GM12878 (cell line): Measurements from ENCODE around the gene ELK4. TPM values are rescaled to one million over a fixed set of nuclear protein-coding genes. Genes with fewer than 3 reads are reported as not detected.

Experiments used
- ATAC-seq: fragments of 200-7000 bp; cut with Tn5 transposase; 3 replicates; pipeline ENCODE4 v1.9.1; 2020; ENCODE audit warnings: mild to moderate bottlenecking, moderate library complexity
- BruUV-seq: library from RNA; stranded (reverse); fragments of 400-500 nt; replicated peaks from 2 replicates; lab custom pipeline; 2021; lab: Mats Ljungman, UMichigan
- CTCF ChIA-PET: fragments of 300-600 bp; sonication (Branson Sonifier 250); formaldehyde crosslinking; extraction: SDS; loops from one replicate; lab custom pipeline; 2021; ENCODE audit warnings: inconsistent platforms; lab: Yijun Ruan, JAX
- POLR2A ChIA-PET: fragments of 350-600 bp; formaldehyde crosslinking; extraction: SDS; loops from one replicate; lab custom pipeline; 2021; ENCODE audit warnings: inconsistent platforms; lab: Charles Lee
- RAD21 ChIA-PET: fragments of 300-600 bp; sonication (Branson Sonifier 250); formaldehyde crosslinking; loops from one replicate; lab custom pipeline; 2023; ENCODE audit warnings: antibody characterized with exemption; ENCODE audit not compliant: unreplicated experiment; lab: Charles Lee
- SMC1A ChIA-PET: fragments of 300-600 bp; sonication (Branson Sonifier 250); formaldehyde crosslinking; loops from one replicate; lab custom pipeline; 2023; ENCODE audit not compliant: unreplicated experiment, uncharacterized antibody; lab: Charles Lee
- DNase-seq: peaks from one replicate; pipeline ENCODE4 v3.0.0-alpha.2; 2011; ENCODE audit warnings: low read depth, low spot score
- FAIRE-seq: peaks from 3 replicates; lab custom pipeline; 2011; peaks lifted over from hg19 to GRCh38; lab: Jason Lieb, UNC
- H2AFZ ChIP-seq: 2 replicates; pipeline ENCODE4 v1.6.0; 2011; ENCODE audit warnings: low read depth, low read length, control low read depth; ENCODE audit not compliant: control insufficient read depth
- H3K27ac ChIP-seq: 2 replicates; pipeline ENCODE4 v1.5.1; 2011; ENCODE audit warnings: control low read depth; ENCODE audit not compliant: control insufficient read depth, insufficient read depth
- H3K27me3 ChIP-seq, 2 experiments: replicated peaks in 1 of 2; 2 replicates each; pipeline versions ENCODE4 v1.6.0 to v1.6.1; 2011; ENCODE audit warnings: low read length in 1 of 2; ENCODE audit not compliant: control insufficient read depth in 2 of 2, insufficient read depth in 2 of 2
- H3K36me3 ChIP-seq, 2 experiments: 2 replicates each; pipeline ENCODE4 v1.5.1; 2011; ENCODE audit warnings: low read length in 1 of 2; ENCODE audit not compliant: control insufficient read depth in 2 of 2, insufficient read depth in 2 of 2
- H3K4me1 ChIP-seq: 2 replicates; pipeline ENCODE4 v1.6.1; 2011; ENCODE audit warnings: mild to moderate bottlenecking, low read length, moderate library complexity, mixed read lengths; ENCODE audit not compliant: control insufficient read depth, insufficient read depth
- H3K4me2 ChIP-seq: 2 replicates; pipeline ENCODE4 v1.6.0; 2011; ENCODE audit warnings: control low read depth; ENCODE audit not compliant: control insufficient read depth, insufficient read depth
- H3K4me3 ChIP-seq: fragments of 200-600 bp; sonication (generic); 2 replicates; pipeline ENCODE4 v1.5.1; 2016
- H3K79me2 ChIP-seq: 2 replicates; pipeline ENCODE4 v1.6.0; 2011; ENCODE audit warnings: low read length; ENCODE audit not compliant: control insufficient read depth, insufficient read depth
- H3K9ac ChIP-seq: 2 replicates; pipeline ENCODE4 v1.8.0; 2011; ENCODE audit warnings: low read length, control low read depth, mixed read lengths; ENCODE audit not compliant: control insufficient read depth, insufficient read depth
- H3K9me3 ChIP-seq: replicated peaks from 3 replicates; pipeline ENCODE4 v1.5.1; 2011; ENCODE audit warnings: mild to moderate bottlenecking, low read length; ENCODE audit not compliant: control insufficient read depth, insufficient read depth
- H4K20me1 ChIP-seq: 2 replicates; pipeline ENCODE4 v1.6.0; 2011; ENCODE audit not compliant: control insufficient read depth, insufficient read depth
- BCLAF1 ChIP-seq: fragments of 450-650 bp; IDR thresholded peaks from 2 replicates; pipeline ENCODE4 v1.6.1; 2017; ENCODE audit warnings: antibody characterized with exemption, mild to moderate bottlenecking, moderate library complexity
- CEBPZ ChIP-seq: fragments of 150-350 bp; IDR thresholded peaks from 2 replicates; pipeline ENCODE4 v1.6.1; 2016; ENCODE audit warnings: low read depth, low read length
- E2F4 ChIP-seq: IDR thresholded peaks from 2 replicates; pipeline ENCODE4 v1.6.1; 2012; ENCODE audit warnings: low read depth, low read length, improper control_type of control experiment
- PAX5 ChIP-seq: IDR thresholded peaks from 2 replicates; pipeline ENCODE4 v1.6.1; 2011; ENCODE audit warnings: low read depth, low read length, borderline replicate concordance
- RELB ChIP-seq: fragments of 450-650 bp; IDR thresholded peaks from 2 replicates; pipeline ENCODE4 v1.6.1; 2017; ENCODE audit warnings: low read depth, mild to moderate bottlenecking, moderate library complexity
- TBL1XR1 ChIP-seq: IDR thresholded peaks from 2 replicates; pipeline ENCODE4 v1.6.1; 2012; ENCODE audit warnings: low read depth, low read length, improper control_type of control experiment
- ZNF384 ChIP-seq: IDR thresholded peaks from 2 replicates; pipeline ENCODE4 v1.6.1; 2012; ENCODE audit warnings: low read depth, mild to moderate bottlenecking, low read length, improper control_type of control experiment, borderline replicate concordance
- ZNF687 ChIP-seq: fragments of 450-650 bp; IDR thresholded peaks from 2 replicates; pipeline ENCODE4 v1.6.1; 2017; ENCODE audit warnings: mild to moderate bottlenecking, moderate library complexity
- WGBS: methylation state at CpG from one replicate; pipeline ENCODE4 v1.1.6; 2016; ENCODE audit warnings: low lambda C conversion rate; ENCODE audit not compliant: insufficient replicate concordance, insufficient coverage; ENCODE audit errors: missing lambda C conversion rate; 5-methylcytosine and 5-hydroxymethylcytosine counted together
- in situ Hi-C: fragments of 300-500 bp; cut with MboI; formaldehyde crosslinking; loops from 9 replicates; pipeline ENCODE4 v1.14.3; 2018; ENCODE audit warnings: mixed read lengths
- intact Hi-C: fragments of 100-400 bp; cut with micrococcal nuclease; formaldehyde crosslinking; loops from one replicate; pipeline ENCODE4 v1.14.2; 2022; ENCODE audit not compliant: unreplicated experiment
- polyA plus RNA-seq, 11 experiments: library from polyadenylated mRNA; depleted of rRNA in 4 of 11; unstranded in 6 of 11; stranded (reverse) in 5 of 11; fragments of >200 nt; fragmentation: Nextera tagmentation in 4 of 11; fragmentation: Illumina TruSeq in 1 of 11; extraction: Ambion mirVana in 4 of 11; extraction: Trizol in 1 of 11; gene quantifications; 1 replicate in 1 of 11; 2 replicates in 10 of 11; pipeline versions ENCODE4 v1.2.1 to v1.2.3, GENCODE V29; 2011 to 2016; ENCODE audit warnings: inconsistent platforms in 2 of 11, missing spikeins in 2 of 11, low read depth in 1 of 11
- total RNA-seq, 4 experiments: library from RNA; depleted of rRNA in 3 of 4; stranded (reverse); fragments of >200 nt in 3 of 4; fragmentation: Illumina TruSeq in 1 of 4; extraction: Trizol in 1 of 4; gene quantifications; 2 replicates each; pipeline versions ENCODE4 v1.2.1 to v1.2.3, GENCODE V29; 2013 to 2021

The ELK4 gene
- total and polyA plus RNA-seq, 10 of the 15 experiments (the other 5 are each of a cell fraction or from before 2014, with no cell fraction given): 5.2 to 71.5 (median 18.5) TPM

- RAD21 ChIA-PET: interaction anchor here (1.7 to 11.8 kb wide), 2 partner anchors 45 to 73 kb away, joined by 9 to 381 read pairs; partner anchors contain the start of gene ELK4
- peaks cover 0 to 2% of the 10 kb centered on the region in 2 experiments; a peak in 1 of 4 replicates for H3K27me3 ChIP-seq
- DNase-seq (no peak), ATAC-seq (no peak; the same call in 2 of the 3 replicates), FAIRE-seq (no peak)
- POLR2A ChIA-PET: no interaction called here
- no peak overlapping the region for H3K27ac ChIP-seq
- BruUV-seq: no TSS peak
- CTCF ChIA-PET: interaction anchor here (0.5 to 2.4 kb wide), 7 partner anchors 56 to 250 kb away, joined by 3 to 8 read pairs (median 4); no protein-coding TSS in a partner anchor
- no peak overlapping the region for H3K9ac ChIP-seq
- H3K9me3 ChIP-seq: no peaks in the 10 kb centered on the region
- H3K4me1 ChIP-seq: peaks cover 10% of the 10 kb centered on the region
- SMC1A ChIA-PET: no interaction called here
- 24% methylated on average over 6 of the region's 6 CpGs for WGBS
- no peak overlapping the region for H3K4me2 ChIP-seq
- H4K20me1 ChIP-seq: no peaks in the 10 kb centered on the region
- intact Hi-C loops: no loop called here
- no peaks in the 10 kb centered on the region for H3K79me2 ChIP-seq
- in situ Hi-C loops: loop anchor here (5.0 kb wide), 1 partner anchor 127 kb away; no protein-coding TSS in a partner anchor
- H3K36me3 ChIP-seq: no peaks in the 10 kb centered on the region
- H3K4me3 ChIP-seq: no peak overlapping the region
- H2AFZ ChIP-seq: no peak overlapping the region
- TF ChIP-seq TBL1XR1 (no peak), E2F4 (no peak), ZNF687 (no peak), CEBPZ (no peak), RELB (no peak), ZNF384 (no peak), PAX5 (no peak), BCLAF1 (no peak)
Measured at GRCh38 chr1:205585169-205585834, 46.5 kb downstream of the ELK4 start.
